Fibroblast of skin of left quadriceps (primary cell): Measurements from ENCODE around the gene INHBB.
"Not testable (repeated sequence)": the region's sequence is repeated elsewhere in the genome, so short reads cannot be mapped to it uniquely, and the experiment has no call there.

Source experiments
- DNase-seq, 2 experiments: peaks; one replicate each; pipeline ENCODE4 v3.0.0-alpha.2; 2013; ENCODE audit warnings: low read depth in 2 of 2

Gene INHBB

GRCh38 chr2:120346026-120346666 is at the start of gene INHBB:
Gene INHBB, plus strand, starts transcription at chr2:120346136. Its CDS starts 53 bp downstream, at chr2:120346189.
- DNase-seq: no peak

GRCh38 chr2:120298173-120298835 is 47.6 kb upstream of the INHBB start:
- no peak for DNase-seq

- DNase-seq: no peak
Measured at GRCh38 chr2:120299004-120299403, 46.9 kb upstream of the INHBB start.

- DNase-seq: no peak
Measured at GRCh38 chr2:120299561-120299960, 46.4 kb upstream of the INHBB start.

- no peak for DNase-seq
Measured at GRCh38 chr2:120300385-120300784, 45.6 kb upstream of the INHBB start.

- peak; percentile 62 to 64 for DNase-seq
Measured at GRCh38 chr2:120301284-120301683, 44.7 kb upstream of the INHBB start.

- DNase-seq: no peak
Measured at GRCh38 chr2:120302301-120302700, 43.6 kb upstream of the INHBB start.

GRCh38 chr2:120303177-120303576 is 42.8 kb upstream of the INHBB start:
- no peak for DNase-seq

GRCh38 chr2:120305296-120305695 is 40.6 kb upstream of the INHBB start:
- no peak for DNase-seq

- DNase-seq: no peak
Measured at GRCh38 chr2:120305937-120306490, 39.9 kb upstream of the INHBB start.

GRCh38 chr2:120307482-120307881 is 38.5 kb upstream of the INHBB start:
- no peak for DNase-seq

GRCh38 chr2:120308038-120308910 is 37.7 kb upstream of the INHBB start:
- DNase-seq: no peak

GRCh38 chr2:120310136-120310535 is 35.8 kb upstream of the INHBB start:
- no peak for DNase-seq

- DNase-seq: not testable (repeated sequence)
Measured at GRCh38 chr2:120310841-120311240, 35.1 kb upstream of the INHBB start.

GRCh38 chr2:120312076-120312475 is 33.9 kb upstream of the INHBB start:
- DNase-seq: no peak

GRCh38 chr2:120312860-120313694 is 32.9 kb upstream of the INHBB start:
- peak; percentile 56 to 60 for DNase-seq

GRCh38 chr2:120313695-120314615 is 32.0 kb upstream of the INHBB start:
- no peak for DNase-seq

- DNase-seq: no peak
Measured at GRCh38 chr2:120314690-120315366, 31.1 kb upstream of the INHBB start.

GRCh38 chr2:120315367-120316033 is 30.4 kb upstream of the INHBB start:
- no peak for DNase-seq
